Stimulated activated CD8-positive, alpha-beta memory T cell treated with anti-CD3 and anti-CD28 coated beads, Interleukin-12 subunit alpha, Interleukin-12 subunit beta, amount 100 ng/mL, for 24 hours (primary cell): ENCODE results near the gene PEA15.

Experiments
- DNase-seq: peaks from one replicate; pipeline ENCODE4 v3.0.0-alpha.2; 2020; ENCODE audit errors: extremely low read depth

PEA15 gene

GRCh38 chr1:160179336-160179735 is 25.8 kb upstream of the PEA15 start:
- DNase-seq: no peak

GRCh38 chr1:160186246-160186645 is 18.9 kb upstream of the PEA15 start:
- no peak for DNase-seq

GRCh38 chr1:160186729-160187128 is 18.5 kb upstream of the PEA15 start:
- no peak for DNase-seq

DNA sequence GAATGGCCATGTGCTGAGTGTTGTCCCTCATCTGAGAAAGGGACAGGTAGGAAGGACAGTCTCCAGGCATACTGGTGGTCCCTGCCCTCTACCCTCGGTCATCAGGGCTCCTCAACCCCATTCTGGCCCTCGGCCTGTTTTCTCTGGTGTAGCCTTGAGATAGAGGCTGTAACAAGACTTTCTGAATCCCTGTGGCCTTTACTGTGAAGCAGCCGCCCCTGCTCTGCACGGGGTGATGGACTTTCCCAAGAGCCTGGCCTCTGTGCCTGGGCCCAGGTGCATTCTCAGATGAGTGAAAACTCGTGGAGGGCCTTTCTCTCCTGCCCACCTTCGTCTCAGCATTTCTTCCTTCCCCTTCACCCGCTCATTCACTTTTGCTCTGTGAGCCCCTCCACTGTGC is 17.8 kb upstream of the PEA15 start:
- DNase-seq: no peak

DNA sequence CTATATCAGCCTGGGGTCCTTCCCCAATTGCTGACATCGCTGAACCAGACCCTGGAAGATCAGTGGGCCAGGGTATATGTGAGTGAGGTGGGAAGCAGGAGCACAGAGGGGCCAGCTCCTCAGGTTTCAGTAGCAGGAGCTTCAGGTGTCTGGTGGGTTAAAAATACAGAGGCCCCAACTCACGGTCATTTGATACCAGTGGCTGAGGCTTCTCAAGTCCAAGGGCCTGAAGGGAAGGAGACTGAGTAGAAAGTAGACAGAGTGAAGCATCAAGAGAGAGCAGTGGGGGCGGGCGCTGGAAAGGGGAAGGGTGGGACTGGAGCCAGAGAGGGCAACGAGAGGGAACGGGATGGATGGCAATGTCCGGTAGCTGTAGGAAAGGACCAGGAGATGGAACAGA is 16.8 kb upstream of the PEA15 start:
- no peak for DNase-seq

GRCh38 chr1:160189649-160190625 is 15.2 kb upstream of the PEA15 start, which contains the start of gene CASQ1:
Gene CASQ1, plus strand, starts transcription at chr1:160190575. Its CDS starts 177 bp downstream, at chr1:160190752.
- DNase-seq: no peak

DNA sequence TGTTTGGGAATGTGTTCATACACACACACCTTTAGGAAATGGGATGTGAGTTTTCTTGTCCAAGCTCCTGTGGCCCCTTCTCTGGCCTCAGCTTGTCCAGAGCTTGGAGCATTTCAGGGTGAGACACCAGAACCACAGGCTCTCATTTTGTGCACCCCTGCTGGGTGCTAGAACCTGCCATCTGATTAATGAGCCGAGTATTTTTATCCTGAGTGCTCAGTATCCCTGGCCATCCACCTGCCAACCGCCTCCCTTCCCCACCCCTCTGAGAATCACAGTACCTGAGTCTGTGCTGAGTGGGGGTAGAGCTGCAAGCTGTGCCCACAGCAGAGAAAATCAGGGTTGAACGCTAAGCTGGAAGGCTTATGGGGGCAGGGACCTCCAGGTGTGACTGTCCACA is 13.4 kb upstream of the PEA15 start:
- DNase-seq: no peak

DNA sequence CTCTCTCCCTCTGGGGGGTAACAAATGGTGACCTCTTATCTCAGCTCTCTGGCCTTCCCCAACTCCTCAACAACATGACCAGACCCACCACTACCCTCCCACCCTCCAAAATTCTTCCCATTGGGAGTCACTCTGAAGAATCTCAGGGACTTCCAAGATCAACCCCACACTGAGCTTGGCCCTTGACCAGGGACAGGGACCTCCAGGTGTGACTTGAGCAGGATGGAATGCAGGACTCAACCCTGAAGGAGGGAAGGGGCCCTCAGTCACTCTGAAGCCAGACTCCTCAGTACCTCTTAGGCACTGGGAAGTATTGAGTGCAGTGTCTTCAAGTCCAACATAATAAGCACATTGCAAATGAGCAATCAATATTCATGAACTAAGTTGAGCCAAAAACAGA is 12.9 kb upstream of the PEA15 start:
- DNase-seq: no peak

DNA sequence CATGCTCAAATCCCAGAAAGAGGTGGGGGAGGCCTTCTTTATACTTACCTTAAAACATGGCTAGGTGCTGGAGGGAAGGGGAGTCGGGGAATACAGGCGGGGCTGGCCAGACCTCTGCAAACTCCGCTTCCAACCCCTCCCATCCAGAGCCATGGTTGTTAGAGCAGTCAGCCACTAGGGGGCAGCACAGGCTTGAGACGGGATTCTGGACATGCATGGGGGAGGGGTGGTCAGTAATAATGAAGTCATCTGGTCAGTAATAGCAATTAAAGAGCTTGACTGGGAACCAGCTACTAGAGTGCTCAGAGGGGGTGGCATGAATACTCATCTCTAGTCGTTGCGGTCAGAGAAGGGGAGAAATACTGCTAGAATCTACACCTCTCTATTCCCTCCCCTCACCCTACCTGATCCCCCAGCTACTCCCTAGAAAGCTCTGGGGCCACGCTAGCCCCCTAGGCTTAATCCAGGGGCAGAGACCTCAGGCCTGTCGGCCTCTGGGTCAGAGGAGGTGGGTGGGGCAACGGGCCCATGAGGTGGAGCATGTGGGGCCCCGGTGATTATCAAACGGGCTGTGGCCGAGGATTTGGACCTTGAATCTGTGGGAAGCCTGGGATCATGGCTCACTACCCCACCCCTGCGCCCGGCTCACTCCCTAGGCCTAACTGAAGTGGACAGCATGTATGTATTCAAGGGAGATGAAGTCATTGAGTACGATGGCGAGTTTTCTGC is 11.9 kb upstream of the PEA15 start:
- peak; percentile 36 for DNase-seq

DNA sequence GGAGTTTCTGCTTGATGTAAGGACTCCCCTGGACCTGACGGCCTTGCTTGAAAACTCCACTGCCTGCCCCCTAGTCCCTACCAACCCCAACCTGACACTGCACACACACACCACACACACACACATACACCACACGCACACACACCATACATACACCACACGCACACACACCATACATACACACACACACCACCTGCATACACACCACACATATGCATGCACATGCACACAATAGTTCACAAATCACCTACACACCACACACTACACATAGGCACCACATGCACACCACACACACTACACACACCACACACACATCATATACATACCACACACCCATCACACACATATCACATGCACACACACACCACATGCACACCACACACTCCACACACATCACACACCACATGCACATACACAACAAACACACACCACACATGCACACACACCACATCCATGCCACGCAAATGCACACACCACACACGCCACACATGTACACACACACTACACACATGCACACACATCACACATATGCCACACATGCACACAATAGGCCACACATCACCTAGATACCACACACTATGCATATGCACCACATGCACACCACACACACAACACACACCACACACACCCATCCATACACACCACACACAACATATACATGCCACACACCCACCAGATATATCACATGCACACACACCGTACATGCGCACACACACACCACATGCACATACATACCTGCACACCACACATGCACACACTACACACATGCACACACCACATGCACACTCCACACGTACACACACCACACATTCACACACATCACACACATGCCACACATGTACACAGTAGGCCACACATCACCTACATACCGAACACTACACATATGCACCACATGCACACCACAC is 11.1 kb upstream of the PEA15 start:
- DNase-seq: no peak

- no peak for DNase-seq
These were observed 10.5 kb upstream of the PEA15 start for GRCh38 chr1:160194737-160195059.

- no peak for DNase-seq
These were observed 9.0 kb upstream of the PEA15 start for GRCh38 chr1:160196143-160196542.

GRCh38 chr1:160197231-160197630 is 8.0 kb upstream of the PEA15 start:
- no peak for DNase-seq

DNA sequence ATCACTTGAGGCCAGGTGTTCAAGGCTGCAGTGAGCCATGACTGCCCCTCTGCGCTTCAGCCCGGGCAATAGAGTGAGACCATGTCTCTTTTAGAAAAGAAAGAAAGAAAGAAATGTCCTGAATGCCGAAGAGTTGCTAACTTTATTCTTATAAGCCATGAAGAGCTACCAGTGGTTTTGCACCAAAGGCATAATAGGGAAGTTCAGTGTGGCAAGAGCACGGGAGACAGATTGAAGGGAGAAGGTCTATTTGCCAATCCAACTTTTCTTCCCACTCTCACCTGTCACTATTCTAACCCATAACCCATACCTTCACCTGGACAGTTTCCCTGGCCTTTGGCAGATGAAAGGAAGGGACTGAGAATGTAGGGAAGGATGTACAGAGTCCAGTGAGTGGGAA is 4.4 kb upstream of the PEA15 start:
- no peak for DNase-seq

DNA sequence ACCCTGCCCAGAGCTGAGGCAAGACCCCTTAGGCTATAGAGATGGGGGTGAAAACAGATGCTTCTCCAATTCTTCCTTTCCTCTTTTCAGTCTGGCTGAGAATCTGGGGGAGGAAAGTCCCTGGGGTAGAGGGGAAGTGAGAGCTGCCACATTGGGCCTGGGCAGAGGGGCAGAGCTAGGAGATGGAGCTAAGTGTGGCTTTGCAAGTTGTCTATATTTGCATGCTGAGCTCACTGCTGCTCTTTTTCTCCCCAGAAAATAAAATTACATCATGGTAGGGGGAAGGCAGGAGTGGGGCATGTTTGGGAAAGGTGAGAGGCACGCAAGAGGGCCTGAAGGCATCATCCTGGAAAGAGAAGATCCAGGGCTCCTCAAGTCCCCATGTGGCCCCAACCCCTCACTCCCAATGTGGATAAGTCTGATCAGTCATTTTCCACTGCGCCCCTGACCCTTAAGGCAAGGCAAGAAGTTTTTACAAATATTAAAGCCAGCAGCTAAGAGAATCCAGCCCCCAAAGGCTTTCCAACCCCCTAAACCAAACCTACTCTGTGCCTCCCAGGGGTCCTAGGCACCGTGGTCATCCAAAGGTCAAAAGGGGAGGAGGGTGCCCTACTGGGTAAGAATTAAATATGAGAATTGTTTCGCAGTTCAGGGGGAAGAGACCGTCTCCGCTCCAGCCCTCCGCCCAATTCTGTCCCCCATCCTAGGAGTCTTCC is 500 bp upstream of the PEA15 start:
- no peak for DNase-seq

DNA sequence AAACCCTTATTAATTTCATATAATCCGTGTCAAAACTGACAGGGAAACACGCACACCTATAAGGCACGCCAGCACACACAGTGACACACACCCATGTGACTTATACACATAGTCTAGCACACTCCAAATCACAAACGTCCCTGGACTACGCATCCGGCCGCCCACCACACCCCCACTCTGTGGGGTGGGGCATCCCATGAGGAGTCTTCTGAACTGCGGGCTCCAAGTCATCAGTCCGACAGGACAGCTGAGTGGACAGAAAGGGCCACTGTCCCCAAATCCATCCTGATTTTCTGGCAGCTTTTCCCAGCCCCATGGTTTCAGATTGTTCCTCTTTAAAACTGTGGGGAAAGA is 829 bp downstream of the PEA15 start:
- no peak for DNase-seq

DNA sequence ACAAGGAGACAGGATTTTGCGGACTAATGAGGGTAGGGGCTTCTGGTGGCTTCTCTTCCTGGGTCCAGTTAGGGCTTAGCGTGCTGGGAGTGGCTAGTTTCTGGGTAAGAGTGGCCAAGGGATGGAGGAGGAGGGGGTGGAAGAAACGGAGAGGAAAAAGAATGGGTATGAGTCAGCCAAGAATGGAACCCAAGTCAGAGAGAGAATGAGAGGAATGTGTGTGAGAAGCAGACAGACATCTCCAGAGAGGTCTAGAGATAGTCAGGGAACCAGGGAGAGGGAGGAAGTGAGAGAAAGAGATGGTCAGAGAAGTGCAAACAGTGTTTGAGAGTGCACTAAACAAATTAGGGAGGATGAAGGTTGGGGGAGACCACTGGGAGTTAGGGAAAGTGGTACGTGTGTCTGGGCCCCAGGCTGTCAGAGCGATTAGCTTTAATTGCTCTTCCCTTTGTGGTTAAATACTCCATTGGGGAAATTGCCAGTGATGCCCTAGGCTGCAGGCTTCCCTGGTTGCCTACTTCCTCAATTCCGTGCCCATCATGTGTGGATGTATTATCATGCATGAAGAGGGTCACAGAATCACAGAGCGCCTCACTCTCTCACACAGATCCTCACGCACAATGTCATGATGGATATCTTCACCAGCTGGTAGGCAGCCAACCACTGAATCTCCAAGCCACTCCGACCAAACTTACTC is 1.4 kb downstream of the PEA15 start:
- no peak for DNase-seq

GRCh38 chr1:160207118-160207650 is 2.0 kb downstream of the PEA15 start:
- DNase-seq: no peak

- DNase-seq: no peak
These were observed 2.8 kb downstream of the PEA15 start for GRCh38 chr1:160207771-160208556.
